ENCODE results near the gene KIF19. TPM values are rescaled to one million over a fixed set of nuclear protein-coding genes. Genes with fewer than 3 reads are reported as not detected.

The KIF19 gene
- polyA plus RNA-seq, 3 donors = not detected

DNA sequence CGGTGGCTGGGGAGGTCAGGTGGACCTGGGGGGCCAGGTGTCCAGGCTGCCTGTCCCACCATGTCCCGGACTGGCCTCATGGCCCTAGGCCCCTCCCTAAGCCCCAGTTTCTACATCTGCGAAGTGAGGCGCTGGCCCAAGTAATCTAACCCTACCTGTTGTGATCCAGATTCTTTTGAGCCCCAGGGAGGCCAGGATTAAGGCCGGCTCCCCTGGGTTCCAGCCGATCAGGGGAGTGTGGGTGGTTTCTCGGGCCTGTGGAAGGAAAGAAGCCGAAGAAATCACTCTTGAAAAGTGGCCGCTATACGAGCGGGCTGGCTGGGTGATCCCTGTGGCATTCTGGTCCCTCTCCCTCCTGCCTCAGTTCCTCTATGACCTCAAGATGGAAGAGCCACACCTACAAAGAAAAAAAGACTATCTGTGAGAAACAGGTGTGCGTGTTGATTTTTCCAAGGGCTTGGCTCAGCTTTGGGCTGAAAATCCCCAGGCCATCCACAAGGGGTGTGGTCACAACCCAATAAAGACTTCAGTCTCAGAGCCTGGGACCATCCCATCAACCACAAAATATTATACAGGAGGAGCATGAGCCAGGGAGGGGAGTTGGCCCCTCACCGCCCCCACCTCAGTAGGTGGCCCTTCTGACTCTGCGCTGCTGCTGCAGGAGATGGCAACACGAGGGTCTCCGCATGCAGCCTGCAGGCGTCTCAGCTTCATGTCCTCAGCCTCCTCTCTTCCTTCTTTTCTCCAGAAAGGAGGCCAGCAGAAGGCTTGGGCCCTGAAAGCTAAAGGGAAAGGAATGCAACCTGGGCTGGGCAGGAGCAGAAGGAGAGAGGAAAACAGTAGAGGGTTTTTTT, 61.6 kb downstream of the KIF19 start:
- no peak for DNase-seq
- Mint-ChIP-seq H3K27me3 (ENCODE audit: low read depth in 3 of 3) (peaks cover 8 to 20% (median 15%) of the 10 kb centered on the region in 3 donors), H3K4me1 (peaks cover 31% of the 10 kb centered on the region), H3K4me3 (no peak overlapping the region), H3K9me3 (peaks cover 0 to 9% (median 7%) of the 10 kb centered on the region in 7 donors), H3K36me3 (no peaks in the 10 kb centered on the region), H3K27ac (no peak overlapping the region)
- H3K27ac ChIP-seq (ENCODE audit: low read depth in 1 of 2, low read length in 2 of 2) = no peak overlapping the region
- H3K4me1 ChIP-seq (ENCODE audit: control insufficient read depth in 1 of 2, insufficient read depth in 2 of 2, low read length in 2 of 2) = peaks cover 15 to 31% of the 10 kb centered on the region in 2 donors
- no peaks in the 10 kb centered on the region for H3K79me2 ChIP-seq (ENCODE audit: insufficient read depth, low read length)
- TF ChIP-seq, protein P1, sequence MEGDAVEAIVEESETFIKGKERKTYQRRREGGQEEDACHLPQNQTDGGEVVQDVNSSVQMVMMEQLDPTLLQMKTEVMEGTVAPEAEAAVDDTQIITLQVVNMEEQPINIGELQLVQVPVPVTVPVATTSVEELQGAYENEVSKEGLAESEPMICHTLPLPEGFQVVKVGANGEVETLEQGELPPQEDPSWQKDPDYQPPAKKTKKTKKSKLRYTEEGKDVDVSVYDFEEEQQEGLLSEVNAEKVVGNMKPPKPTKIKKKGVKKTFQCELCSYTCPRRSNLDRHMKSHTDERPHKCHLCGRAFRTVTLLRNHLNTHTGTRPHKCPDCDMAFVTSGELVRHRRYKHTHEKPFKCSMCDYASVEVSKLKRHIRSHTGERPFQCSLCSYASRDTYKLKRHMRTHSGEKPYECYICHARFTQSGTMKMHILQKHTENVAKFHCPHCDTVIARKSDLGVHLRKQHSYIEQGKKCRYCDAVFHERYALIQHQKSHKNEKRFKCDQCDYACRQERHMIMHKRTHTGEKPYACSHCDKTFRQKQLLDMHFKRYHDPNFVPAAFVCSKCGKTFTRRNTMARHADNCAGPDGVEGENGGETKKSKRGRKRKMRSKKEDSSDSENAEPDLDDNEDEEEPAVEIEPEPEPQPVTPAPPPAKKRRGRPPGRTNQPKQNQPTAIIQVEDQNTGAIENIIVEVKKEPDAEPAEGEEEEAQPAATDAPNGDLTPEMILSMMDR (IDR thresholded peaks at IDR 0.05) = no peak
- H3K4me2 ChIP-seq (replicated peaks; ENCODE audit: extremely low read depth, low read length, poor library complexity, severe bottlenecking) = no peak overlapping the region
- WGBS (ENCODE audit: insufficient coverage) = 96% methylated on average over 5 of the region's 17 CpGs
- H2AFZ ChIP-seq (ENCODE audit: insufficient read depth, low read depth, low read length, poor library complexity, severe bottlenecking) = no peak overlapping the region
- H3K36me3 ChIP-seq (replicated peaks in 1 of 2; ENCODE audit: control insufficient read depth in 1 of 2, insufficient read depth in 2 of 2, low read length in 2 of 2) = no peaks in the 10 kb centered on the region
- no peak overlapping the region for H3K4me3 ChIP-seq (replicated peaks in 1 of 3; ENCODE audit: low read depth in 2 of 3, low read length in 3 of 3)
- no peaks in the 10 kb centered on the region for H4K20me1 ChIP-seq (ENCODE audit: insufficient read depth, low read length)
- H3K9me3 ChIP-seq (replicated peaks in 1 of 2; ENCODE audit: control insufficient read depth in 1 of 2, insufficient read depth in 1 of 2, low read length in 2 of 2) = peaks cover 0 to 6% of the 10 kb centered on the region in 2 donors
- no peak overlapping the region for H3K9ac ChIP-seq (ENCODE audit: insufficient read depth, low read length, poor library complexity, severe bottlenecking)
- H3K27me3 ChIP-seq (ENCODE audit: control insufficient read depth in 2 of 2, insufficient read depth in 2 of 2, low read length in 2 of 2) = no peaks in the 10 kb centered on the region
- intact Hi-C loops (cut with micrococcal nuclease) = loop anchor here in 1 of 2 donors (5.0 kb wide), 1 partner anchor 35 kb away; no protein-coding TSS in a partner anchor

DNA sequence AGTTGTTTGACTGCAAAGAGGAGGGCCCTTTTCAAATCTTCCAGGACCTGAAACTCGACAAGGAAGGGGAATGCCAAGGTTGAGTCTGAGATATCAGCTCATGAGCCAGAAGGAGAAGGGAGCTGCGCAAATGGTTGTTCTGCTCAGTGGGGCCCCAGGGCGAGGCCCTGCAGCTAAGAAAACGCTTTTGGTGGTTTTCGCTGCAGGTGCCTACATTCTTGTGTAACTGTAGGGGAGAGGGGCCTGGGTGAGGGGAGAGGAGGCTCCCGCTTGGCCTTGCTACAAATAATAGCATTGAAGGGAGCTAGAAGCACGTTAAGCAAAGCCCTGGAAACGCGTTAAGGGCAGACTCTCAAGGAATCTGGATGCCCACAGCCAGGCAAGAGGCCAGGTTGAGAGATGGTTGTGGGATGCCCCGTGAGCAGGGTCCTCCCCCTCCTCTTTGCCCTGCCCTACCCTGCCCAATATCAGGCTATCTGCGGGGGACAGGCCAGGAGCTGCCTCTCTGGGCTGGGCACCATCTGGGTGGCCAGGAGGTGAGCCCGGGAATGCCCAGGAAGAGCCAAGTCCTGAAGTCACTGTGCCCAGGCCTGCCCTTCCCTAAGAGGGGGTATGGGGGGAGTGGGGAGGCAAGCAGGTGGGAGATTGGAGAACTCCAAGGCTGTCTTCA, 63.2 kb downstream of the KIF19 start:
- H3K27me3 ChIP-seq (ENCODE audit: control insufficient read depth in 2 of 2, insufficient read depth in 2 of 2, low read length in 2 of 2) = no peaks in the 10 kb centered on the region
- no peak overlapping the region for H3K4me3 ChIP-seq (replicated peaks in 1 of 3; ENCODE audit: low read depth in 2 of 3, low read length in 3 of 3)
- Mint-ChIP-seq H3K36me3 (peaks cover 0 to 4% of the 10 kb centered on the region in 2 donors), H3K27me3 (ENCODE audit: low read depth in 3 of 3) (peaks cover 8 to 18% (median 15%) of the 10 kb centered on the region in 3 donors), H3K9me3 (peaks cover 3 to 14% (median 9%) of the 10 kb centered on the region in 7 donors), H3K4me3 (no peak overlapping the region), H3K4me1 (peaks cover 33% of the 10 kb centered on the region), H3K27ac (no peak overlapping the region)
- H3K27ac ChIP-seq (ENCODE audit: low read depth in 1 of 2, low read length in 2 of 2) = no peak overlapping the region
- H3K4me2 ChIP-seq (replicated peaks; ENCODE audit: extremely low read depth, low read length, poor library complexity, severe bottlenecking) = no peak overlapping the region
- H3K4me1 ChIP-seq (ENCODE audit: control insufficient read depth in 1 of 2, insufficient read depth in 2 of 2, low read length in 2 of 2) = peaks cover 15 to 31% of the 10 kb centered on the region in 2 donors
- TF ChIP-seq, protein P1 (IDR thresholded peaks at IDR 0.05) = no peak
- intact Hi-C loops (cut with micrococcal nuclease) = loop anchor here in 1 of 2 donors (5.0 kb wide), 1 partner anchor 33 kb away; no protein-coding TSS in a partner anchor
- no peaks in the 10 kb centered on the region for H3K36me3 ChIP-seq (replicated peaks in 1 of 2; ENCODE audit: control insufficient read depth in 1 of 2, insufficient read depth in 2 of 2, low read length in 2 of 2)
- DNase-seq = no peak
- no peaks in the 10 kb centered on the region for H4K20me1 ChIP-seq (ENCODE audit: insufficient read depth, low read length)
- 47% methylated on average over 10 of the region's 12 CpGs for WGBS (ENCODE audit: insufficient coverage)
- H3K9ac ChIP-seq (ENCODE audit: insufficient read depth, low read length, poor library complexity, severe bottlenecking) = no peak overlapping the region
- H2AFZ ChIP-seq (ENCODE audit: insufficient read depth, low read depth, low read length, poor library complexity, severe bottlenecking) = no peak overlapping the region
- H3K9me3 ChIP-seq (replicated peaks in 1 of 2; ENCODE audit: control insufficient read depth in 1 of 2, insufficient read depth in 1 of 2, low read length in 2 of 2) = peaks cover 0 to 11% of the 10 kb centered on the region in 2 donors
- no peaks in the 10 kb centered on the region for H3K79me2 ChIP-seq (ENCODE audit: insufficient read depth, low read length)

All from CD14-positive monocyte (primary cell).